HEK293 (cell line): ENCODE data around the gene CTNNB1.

Source experiments
- CTCF ChIA-PET: fragments of 350-600 bp; formaldehyde crosslinking; extraction: SDS; loops from one replicate; lab custom pipeline; 2021; ENCODE audit warnings: antibody characterized with exemption; lab: Yijun Ruan, JAX
- POLR2A ChIA-PET: fragments of 300-600 bp; formaldehyde crosslinking; extraction: SDS; loops from one replicate; lab custom pipeline; 2020; ENCODE audit warnings: antibody characterized with exemption, inconsistent platforms; lab: Yijun Ruan, JAX
- H3K27ac ChIP-seq: fragments of 200-500 bp; sonication (Bioruptor generic); 2 replicates; pipeline ENCODE4 v1.5.1; 2014; ENCODE audit warnings: low read depth, low read length, control low read depth, inconsistent platforms; ENCODE audit errors: extremely low read depth
- H3K36me3 ChIP-seq, 2 experiments: fragments of 200-500 bp in 1 of 2; sonication (Bioruptor generic) in 1 of 2; 1 replicate in 1 of 2; 2 replicates in 1 of 2; pipeline ENCODE4 v1.5.1; 2014 to 2017; ENCODE audit warnings: inconsistent platforms in 2 of 2, low read length in 2 of 2; ENCODE audit not compliant: control insufficient read depth in 2 of 2, insufficient read depth in 1 of 2
- H3K4me1 ChIP-seq: fragments of 200-500 bp; sonication (Bioruptor generic); 2 replicates; pipeline ENCODE4 v1.5.1; 2014; ENCODE audit warnings: mild to moderate bottlenecking, low read length, inconsistent platforms; ENCODE audit not compliant: control insufficient read depth, insufficient read depth
- H3K4me3 ChIP-seq: 2 replicates; pipeline ENCODE4 v1.5.1; 2011; ENCODE audit warnings: low read depth, mild to moderate bottlenecking, control low read depth, low read length, moderate library complexity
- H3K9me3 ChIP-seq: fragments of 200-500 bp; sonication (Bioruptor generic); 2 replicates; pipeline ENCODE4 v1.5.1; 2014; ENCODE audit warnings: low read depth, low read length, inconsistent platforms; ENCODE audit not compliant: control insufficient read depth, insufficient read depth
- HOXC10 ChIP-seq: sonication (generic); formaldehyde crosslinking; IDR thresholded peaks from 2 replicates; pipeline ENCODE4 v1.8.1; 2023; ENCODE audit warnings: mild to moderate bottlenecking, missing genetic modification reagents
- ZNF114 ChIP-seq: fragments of 450-650 bp; formaldehyde crosslinking; IDR thresholded peaks from 2 replicates; pipeline ENCODE4 v1.5.0; 2017; ENCODE audit warnings: missing biosample characterization, missing genetic modification characterization
- ZNF133 ChIP-seq: fragments of 450-650 bp; formaldehyde crosslinking; IDR thresholded peaks from 2 replicates; pipeline ENCODE4 v1.5.1; 2016; ENCODE audit warnings: missing biosample characterization, missing genetic modification characterization
- ZNF140 ChIP-seq: fragments of 450-650 bp; formaldehyde crosslinking; IDR thresholded peaks from 2 replicates; pipeline ENCODE4 v1.5.1; 2016; ENCODE audit warnings: missing biosample characterization, missing genetic modification characterization
- ZNF202 ChIP-seq: fragments of 450-650 bp; formaldehyde crosslinking; IDR thresholded peaks from 2 replicates; pipeline ENCODE4 v1.5.1; 2016; ENCODE audit warnings: missing biosample characterization, missing genetic modification characterization, borderline replicate concordance
- ZNF48 ChIP-seq: fragments of 450-650 bp; formaldehyde crosslinking; IDR thresholded peaks from 2 replicates; pipeline ENCODE4 v1.5.1; 2016; ENCODE audit warnings: missing biosample characterization, missing genetic modification characterization
- ZNF530 ChIP-seq: fragments of 450-650 bp; formaldehyde crosslinking; IDR thresholded peaks from 2 replicates; pipeline ENCODE4 v1.5.1; 2016; ENCODE audit warnings: low read depth, missing biosample characterization, missing genetic modification characterization
- ZNF558 ChIP-seq: fragments of 450-650 bp; formaldehyde crosslinking; IDR thresholded peaks from 2 replicates; pipeline ENCODE4 v1.5.1; 2016; ENCODE audit warnings: missing biosample characterization, missing genetic modification characterization
- ZNF560 ChIP-seq: fragments of 450-650 bp; formaldehyde crosslinking; IDR thresholded peaks from 2 replicates; pipeline ENCODE4 v1.5.1; 2017; ENCODE audit warnings: missing biosample characterization, missing genetic modification characterization, borderline replicate concordance
- ZNF623 ChIP-seq: fragments of 450-650 bp; formaldehyde crosslinking; IDR thresholded peaks from 2 replicates; pipeline ENCODE4 v1.5.1; 2016; ENCODE audit warnings: missing biosample characterization, missing genetic modification characterization
- ZNF670 ChIP-seq: fragments of 450-650 bp; formaldehyde crosslinking; IDR thresholded peaks from 2 replicates; pipeline ENCODE4 v1.5.1; 2016; ENCODE audit warnings: missing biosample characterization, missing genetic modification characterization, low read depth
- TF ChIP-seq, protein P1 (sequence below): fragments of 450-650 bp; formaldehyde crosslinking; IDR thresholded peaks from 2 replicates; pipeline ENCODE4 v1.5.1; 2017; ENCODE audit warnings: missing biosample characterization, missing genetic modification characterization
- TF ChIP-seq, protein P2 (sequence below): fragments of 450-650 bp; formaldehyde crosslinking; IDR thresholded peaks from 2 replicates; pipeline ENCODE4 v1.5.1; 2017; ENCODE audit warnings: missing biosample characterization, missing genetic modification characterization
- TF ChIP-seq, protein P3 (sequence below): fragments of 450-650 bp; formaldehyde crosslinking; IDR thresholded peaks from 2 replicates; pipeline ENCODE4 v1.5.1; 2017; ENCODE audit warnings: missing biosample characterization, missing genetic modification characterization
- TF ChIP-seq, protein P4 (sequence below): fragments of 450-650 bp; formaldehyde crosslinking; IDR thresholded peaks from 2 replicates; pipeline ENCODE4 v1.5.1; 2016; ENCODE audit warnings: missing biosample characterization, missing genetic modification characterization
- TF ChIP-seq, protein P5 (sequence below): fragments of 450-650 bp; formaldehyde crosslinking; IDR thresholded peaks from 2 replicates; pipeline ENCODE4 v1.5.1; 2017; ENCODE audit warnings: missing biosample characterization, missing genetic modification characterization
- TF ChIP-seq, protein P6 (sequence below): fragments of 450-650 bp; formaldehyde crosslinking; IDR thresholded peaks from 2 replicates; pipeline ENCODE4 v1.5.1; 2016; ENCODE audit warnings: missing biosample characterization, missing genetic modification characterization
- TF ChIP-seq, protein P7 (sequence below): fragments of 450-650 bp; formaldehyde crosslinking; IDR thresholded peaks from 2 replicates; pipeline ENCODE4 v1.5.0; 2017; ENCODE audit warnings: missing biosample characterization, missing genetic modification characterization, borderline replicate concordance
- TF ChIP-seq, protein P8 (sequence below): fragments of 450-650 bp; formaldehyde crosslinking; IDR thresholded peaks from 2 replicates; pipeline ENCODE4 v1.5.1; 2016; ENCODE audit warnings: missing biosample characterization, missing genetic modification characterization

CTNNB1 gene

DNA sequence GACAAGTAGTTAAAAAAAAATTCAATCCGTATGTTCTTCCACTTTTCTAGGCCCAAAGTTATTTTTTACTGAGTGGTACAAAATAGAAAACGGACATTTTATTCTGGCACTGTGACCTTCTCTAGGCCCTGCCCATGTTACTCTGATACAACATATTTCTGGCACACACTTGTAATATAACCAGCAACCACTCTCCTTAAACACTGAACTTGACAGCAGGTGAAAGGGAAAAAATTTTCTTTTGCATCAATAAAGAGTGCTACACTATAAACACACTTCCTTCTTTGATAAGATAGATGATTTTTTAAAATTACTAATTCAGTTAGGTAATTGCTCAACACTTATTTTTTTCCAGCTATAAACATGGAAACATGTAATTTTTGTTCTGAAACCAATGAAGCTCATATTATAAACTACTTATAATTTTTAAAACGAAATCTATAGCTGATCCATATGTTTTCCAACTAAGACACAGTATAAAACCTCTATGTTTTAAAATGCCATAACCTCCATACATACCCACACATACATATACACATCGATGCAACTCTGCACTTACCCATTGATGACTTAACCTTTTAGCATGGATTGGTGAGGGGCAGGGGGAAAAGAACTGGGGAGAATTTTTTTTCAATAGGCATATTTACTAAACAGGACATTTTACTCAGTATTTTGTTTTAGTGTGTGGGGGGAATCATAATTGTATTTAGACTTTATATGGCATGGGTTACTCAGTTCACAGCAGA lies 5.3 kb upstream of the CTNNB1 start:
- Histone ChIP-seq H3K36me3 (no peaks in the 10 kb centered on the region), H3K27ac (no peak overlapping the region), H3K9me3 (no peaks in the 10 kb centered on the region), H3K4me3 (no peak overlapping the region), H3K4me1 (no peaks in the 10 kb centered on the region)
- CTCF ChIA-PET = no interaction called here
- POLR2A ChIA-PET = no interaction called here
- TF ChIP-seq, protein P1, sequence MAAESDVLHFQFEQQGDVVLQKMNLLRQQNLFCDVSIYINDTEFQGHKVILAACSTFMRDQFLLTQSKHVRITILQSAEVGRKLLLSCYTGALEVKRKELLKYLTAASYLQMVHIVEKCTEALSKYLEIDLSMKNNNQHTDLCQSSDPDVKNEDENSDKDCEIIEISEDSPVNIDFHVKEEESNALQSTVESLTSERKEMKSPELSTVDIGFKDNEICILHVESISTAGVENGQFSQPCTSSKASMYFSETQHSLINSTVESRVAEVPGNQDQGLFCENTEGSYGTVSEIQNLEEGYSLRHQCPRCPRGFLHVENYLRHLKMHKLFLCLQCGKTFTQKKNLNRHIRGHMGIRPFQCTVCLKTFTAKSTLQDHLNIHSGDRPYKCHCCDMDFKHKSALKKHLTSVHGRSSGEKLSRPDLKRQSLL = no peak
- TF ChIP-seq ZNF558 (tag by site-specific recombination) (no peak), ZNF670 (no peak), HOXC10 (no peak), ZNF133 (tag by site-specific recombination) (no peak), ZNF623 (tag by site-specific recombination) (no peak), ZNF140 (tag by site-specific recombination) (no peak), ZNF560 (tag by site-specific recombination) (no peak), ZNF48 (tag by site-specific recombination) (no peak), ZNF114 (tag by site-specific recombination) (no peak), ZNF530 (no peak), ZNF202 (tag by site-specific recombination) (no peak)
- TF ChIP-seq, protein P2, sequence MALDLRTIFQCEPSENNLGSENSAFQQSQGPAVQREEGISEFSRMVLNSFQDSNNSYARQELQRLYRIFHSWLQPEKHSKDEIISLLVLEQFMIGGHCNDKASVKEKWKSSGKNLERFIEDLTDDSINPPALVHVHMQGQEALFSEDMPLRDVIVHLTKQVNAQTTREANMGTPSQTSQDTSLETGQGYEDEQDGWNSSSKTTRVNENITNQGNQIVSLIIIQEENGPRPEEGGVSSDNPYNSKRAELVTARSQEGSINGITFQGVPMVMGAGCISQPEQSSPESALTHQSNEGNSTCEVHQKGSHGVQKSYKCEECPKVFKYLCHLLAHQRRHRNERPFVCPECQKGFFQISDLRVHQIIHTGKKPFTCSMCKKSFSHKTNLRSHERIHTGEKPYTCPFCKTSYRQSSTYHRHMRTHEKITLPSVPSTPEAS (tag by site-specific recombination) = no peak
- TF ChIP-seq, protein P3, sequence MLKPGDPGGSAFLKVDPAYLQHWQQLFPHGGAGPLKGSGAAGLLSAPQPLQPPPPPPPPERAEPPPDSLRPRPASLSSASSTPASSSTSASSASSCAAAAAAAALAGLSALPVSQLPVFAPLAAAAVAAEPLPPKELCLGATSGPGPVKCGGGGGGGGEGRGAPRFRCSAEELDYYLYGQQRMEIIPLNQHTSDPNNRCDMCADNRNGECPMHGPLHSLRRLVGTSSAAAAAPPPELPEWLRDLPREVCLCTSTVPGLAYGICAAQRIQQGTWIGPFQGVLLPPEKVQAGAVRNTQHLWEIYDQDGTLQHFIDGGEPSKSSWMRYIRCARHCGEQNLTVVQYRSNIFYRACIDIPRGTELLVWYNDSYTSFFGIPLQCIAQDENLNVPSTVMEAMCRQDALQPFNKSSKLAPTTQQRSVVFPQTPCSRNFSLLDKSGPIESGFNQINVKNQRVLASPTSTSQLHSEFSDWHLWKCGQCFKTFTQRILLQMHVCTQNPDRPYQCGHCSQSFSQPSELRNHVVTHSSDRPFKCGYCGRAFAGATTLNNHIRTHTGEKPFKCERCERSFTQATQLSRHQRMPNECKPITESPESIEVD (tag by site-specific recombination) = no peak
- TF ChIP-seq, protein P4, sequence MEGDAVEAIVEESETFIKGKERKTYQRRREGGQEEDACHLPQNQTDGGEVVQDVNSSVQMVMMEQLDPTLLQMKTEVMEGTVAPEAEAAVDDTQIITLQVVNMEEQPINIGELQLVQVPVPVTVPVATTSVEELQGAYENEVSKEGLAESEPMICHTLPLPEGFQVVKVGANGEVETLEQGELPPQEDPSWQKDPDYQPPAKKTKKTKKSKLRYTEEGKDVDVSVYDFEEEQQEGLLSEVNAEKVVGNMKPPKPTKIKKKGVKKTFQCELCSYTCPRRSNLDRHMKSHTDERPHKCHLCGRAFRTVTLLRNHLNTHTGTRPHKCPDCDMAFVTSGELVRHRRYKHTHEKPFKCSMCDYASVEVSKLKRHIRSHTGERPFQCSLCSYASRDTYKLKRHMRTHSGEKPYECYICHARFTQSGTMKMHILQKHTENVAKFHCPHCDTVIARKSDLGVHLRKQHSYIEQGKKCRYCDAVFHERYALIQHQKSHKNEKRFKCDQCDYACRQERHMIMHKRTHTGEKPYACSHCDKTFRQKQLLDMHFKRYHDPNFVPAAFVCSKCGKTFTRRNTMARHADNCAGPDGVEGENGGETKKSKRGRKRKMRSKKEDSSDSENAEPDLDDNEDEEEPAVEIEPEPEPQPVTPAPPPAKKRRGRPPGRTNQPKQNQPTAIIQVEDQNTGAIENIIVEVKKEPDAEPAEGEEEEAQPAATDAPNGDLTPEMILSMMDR (tag by site-specific recombination) = no peak
- TF ChIP-seq, protein P5, sequence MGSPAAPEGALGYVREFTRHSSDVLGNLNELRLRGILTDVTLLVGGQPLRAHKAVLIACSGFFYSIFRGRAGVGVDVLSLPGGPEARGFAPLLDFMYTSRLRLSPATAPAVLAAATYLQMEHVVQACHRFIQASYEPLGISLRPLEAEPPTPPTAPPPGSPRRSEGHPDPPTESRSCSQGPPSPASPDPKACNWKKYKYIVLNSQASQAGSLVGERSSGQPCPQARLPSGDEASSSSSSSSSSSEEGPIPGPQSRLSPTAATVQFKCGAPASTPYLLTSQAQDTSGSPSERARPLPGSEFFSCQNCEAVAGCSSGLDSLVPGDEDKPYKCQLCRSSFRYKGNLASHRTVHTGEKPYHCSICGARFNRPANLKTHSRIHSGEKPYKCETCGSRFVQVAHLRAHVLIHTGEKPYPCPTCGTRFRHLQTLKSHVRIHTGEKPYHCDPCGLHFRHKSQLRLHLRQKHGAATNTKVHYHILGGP (tag by site-specific recombination) = no peak
- TF ChIP-seq, protein P6, sequence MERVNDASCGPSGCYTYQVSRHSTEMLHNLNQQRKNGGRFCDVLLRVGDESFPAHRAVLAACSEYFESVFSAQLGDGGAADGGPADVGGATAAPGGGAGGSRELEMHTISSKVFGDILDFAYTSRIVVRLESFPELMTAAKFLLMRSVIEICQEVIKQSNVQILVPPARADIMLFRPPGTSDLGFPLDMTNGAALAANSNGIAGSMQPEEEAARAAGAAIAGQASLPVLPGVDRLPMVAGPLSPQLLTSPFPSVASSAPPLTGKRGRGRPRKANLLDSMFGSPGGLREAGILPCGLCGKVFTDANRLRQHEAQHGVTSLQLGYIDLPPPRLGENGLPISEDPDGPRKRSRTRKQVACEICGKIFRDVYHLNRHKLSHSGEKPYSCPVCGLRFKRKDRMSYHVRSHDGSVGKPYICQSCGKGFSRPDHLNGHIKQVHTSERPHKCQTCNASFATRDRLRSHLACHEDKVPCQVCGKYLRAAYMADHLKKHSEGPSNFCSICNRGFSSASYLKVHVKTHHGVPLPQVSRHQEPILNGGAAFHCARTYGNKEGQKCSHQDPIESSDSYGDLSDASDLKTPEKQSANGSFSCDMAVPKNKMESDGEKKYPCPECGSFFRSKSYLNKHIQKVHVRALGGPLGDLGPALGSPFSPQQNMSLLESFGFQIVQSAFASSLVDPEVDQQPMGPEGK (tag by site-specific recombination) = no peak
- TF ChIP-seq, protein P7, sequence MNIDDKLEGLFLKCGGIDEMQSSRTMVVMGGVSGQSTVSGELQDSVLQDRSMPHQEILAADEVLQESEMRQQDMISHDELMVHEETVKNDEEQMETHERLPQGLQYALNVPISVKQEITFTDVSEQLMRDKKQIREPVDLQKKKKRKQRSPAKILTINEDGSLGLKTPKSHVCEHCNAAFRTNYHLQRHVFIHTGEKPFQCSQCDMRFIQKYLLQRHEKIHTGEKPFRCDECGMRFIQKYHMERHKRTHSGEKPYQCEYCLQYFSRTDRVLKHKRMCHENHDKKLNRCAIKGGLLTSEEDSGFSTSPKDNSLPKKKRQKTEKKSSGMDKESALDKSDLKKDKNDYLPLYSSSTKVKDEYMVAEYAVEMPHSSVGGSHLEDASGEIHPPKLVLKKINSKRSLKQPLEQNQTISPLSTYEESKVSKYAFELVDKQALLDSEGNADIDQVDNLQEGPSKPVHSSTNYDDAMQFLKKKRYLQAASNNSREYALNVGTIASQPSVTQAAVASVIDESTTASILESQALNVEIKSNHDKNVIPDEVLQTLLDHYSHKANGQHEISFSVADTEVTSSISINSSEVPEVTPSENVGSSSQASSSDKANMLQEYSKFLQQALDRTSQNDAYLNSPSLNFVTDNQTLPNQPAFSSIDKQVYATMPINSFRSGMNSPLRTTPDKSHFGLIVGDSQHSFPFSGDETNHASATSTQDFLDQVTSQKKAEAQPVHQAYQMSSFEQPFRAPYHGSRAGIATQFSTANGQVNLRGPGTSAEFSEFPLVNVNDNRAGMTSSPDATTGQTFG (tag by site-specific recombination) = no peak
- TF ChIP-seq, protein P8, sequence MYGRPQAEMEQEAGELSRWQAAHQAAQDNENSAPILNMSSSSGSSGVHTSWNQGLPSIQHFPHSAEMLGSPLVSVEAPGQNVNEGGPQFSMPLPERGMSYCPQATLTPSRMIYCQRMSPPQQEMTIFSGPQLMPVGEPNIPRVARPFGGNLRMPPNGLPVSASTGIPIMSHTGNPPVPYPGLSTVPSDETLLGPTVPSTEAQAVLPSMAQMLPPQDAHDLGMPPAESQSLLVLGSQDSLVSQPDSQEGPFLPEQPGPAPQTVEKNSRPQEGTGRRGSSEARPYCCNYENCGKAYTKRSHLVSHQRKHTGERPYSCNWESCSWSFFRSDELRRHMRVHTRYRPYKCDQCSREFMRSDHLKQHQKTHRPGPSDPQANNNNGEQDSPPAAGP (tag by site-specific recombination) = no peak
